Subcutaneous adipose tissue (tissue), 4 donors: ENCODE measurements around the gene FAIM2. TPM values are rescaled to one million over a fixed set of nuclear protein-coding genes. Genes with fewer than 3 reads are reported as not detected.

Source experiments
- CTCF ChIP-seq: fragments of 450-650 bp; IDR thresholded peaks from one replicate; pipeline ENCODE4 v1.5.1; 2016; ENCODE audit warnings: low read depth, mild to moderate bottlenecking, control low read depth, antibody characterized with exemption, moderate library complexity
- total RNA-seq, 4 donors: library from RNA; depleted of rRNA; stranded (reverse); fragments of >200 nt; gene quantifications; one replicate each; pipeline ENCODE4 v1.1.0, GENCODE V29; 2016

Gene FAIM2
- total RNA-seq, 4 donors from 2014 or later = 1.2 TPM; not detected in 3

- no peak for TF ChIP-seq CTCF
Observed at GRCh38 chr12:49936925-49937324, 33.2 kb upstream of the FAIM2 start.

GRCh38 chr12:49934505-49934904 lies 30.8 kb upstream of the FAIM2 start:
- TF ChIP-seq CTCF = no peak

GRCh38 chr12:49933796-49934195 lies 30.1 kb upstream of the FAIM2 start:
- no peak for TF ChIP-seq CTCF

- no peak for TF ChIP-seq CTCF
Observed at GRCh38 chr12:49932533-49933130, 28.9 kb upstream of the FAIM2 start.

- no peak for TF ChIP-seq CTCF
Observed at GRCh38 chr12:49932023-49932422, 28.3 kb upstream of the FAIM2 start.

- no peak for TF ChIP-seq CTCF
Observed at GRCh38 chr12:49930515-49931288, 27.0 kb upstream of the FAIM2 start.

- TF ChIP-seq CTCF = no peak
Observed at GRCh38 chr12:49929581-49929980, 25.9 kb upstream of the FAIM2 start.
